HepG2 (cell line): ENCODE results near the gene SDC4. TPM values are rescaled to one million over a fixed set of nuclear protein-coding genes. Genes with fewer than 3 reads are reported as not detected.

ENCODE experiments used
- ARNT2 ChIP-seq: sonication (generic); formaldehyde crosslinking; IDR thresholded peaks from 2 replicates; pipeline ENCODE4 v1.8.0; 2022; ENCODE audit warnings: mild to moderate bottlenecking, low read depth, missing genetic modification reagents, moderate library complexity
- BRD4 ChIP-seq: sonication (generic); formaldehyde crosslinking; IDR thresholded peaks from 2 replicates; pipeline ENCODE4 v1.4.0; 2020; ENCODE audit warnings: missing genetic modification reagents
- MED13 ChIP-seq: sonication (generic); formaldehyde crosslinking; IDR thresholded peaks from 2 replicates; pipeline ENCODE4 v1.5.0; 2020; ENCODE audit warnings: missing genetic modification reagents
- MTA1 ChIP-seq: sonication (generic); formaldehyde crosslinking; IDR thresholded peaks from 2 replicates; pipeline ENCODE4 v1.4.0; 2020; ENCODE audit warnings: missing genetic modification reagents, mild to moderate bottlenecking, borderline replicate concordance
- MXD4 ChIP-seq: IDR thresholded peaks from 2 replicates; pipeline ENCODE4 v1.6.1; 2016; ENCODE audit warnings: mild to moderate bottlenecking, missing biosample characterization, missing genetic modification reagents
- NFKB2 ChIP-seq: sonication (generic); formaldehyde crosslinking; IDR thresholded peaks from 2 replicates; pipeline ENCODE4 v1.4.0; 2020; ENCODE audit warnings: missing genetic modification reagents, borderline replicate concordance
- NRL ChIP-seq: sonication (generic); formaldehyde crosslinking; IDR thresholded peaks from 2 replicates; pipeline ENCODE4 v1.5.0; 2020; ENCODE audit warnings: missing genetic modification reagents, mild to moderate bottlenecking, moderate library complexity, borderline replicate concordance
- PHF5A ChIP-seq: IDR thresholded peaks from one replicate; pipeline ENCODE4 v1.6.1; 2018; ENCODE audit warnings: low read depth, missing genetic modification reagents; ENCODE audit not compliant: unreplicated experiment
- RCOR2 ChIP-seq: IDR thresholded peaks from 2 replicates; pipeline ENCODE4 v1.6.1; 2016; ENCODE audit warnings: missing biosample characterization, missing genetic modification reagents
- SMAD3 ChIP-seq: sonication (generic); formaldehyde crosslinking; IDR thresholded peaks from 2 replicates; pipeline ENCODE4 v1.4.0; 2020; ENCODE audit warnings: missing genetic modification reagents
- ZNF232 ChIP-seq: sonication (generic); formaldehyde crosslinking; IDR thresholded peaks from 2 replicates; pipeline ENCODE4 v1.4.0; 2020; ENCODE audit warnings: missing genetic modification reagents, borderline replicate concordance
- ZNF33B ChIP-seq: sonication (generic); formaldehyde crosslinking; IDR thresholded peaks from 2 replicates; pipeline ENCODE4 v1.5.1; 2020; ENCODE audit warnings: mild to moderate bottlenecking, missing genetic modification reagents
- ZNF550 ChIP-seq: sonication (generic); formaldehyde crosslinking; IDR thresholded peaks from 2 replicates; pipeline ENCODE4 v1.4.0; 2020; ENCODE audit warnings: mild to moderate bottlenecking, missing genetic modification reagents, borderline replicate concordance
- ZNF605 ChIP-seq: sonication (generic); formaldehyde crosslinking; IDR thresholded peaks from 2 replicates; pipeline ENCODE4 v1.8.0; 2022; ENCODE audit warnings: mild to moderate bottlenecking, missing genetic modification reagents
- ZNF773 ChIP-seq: sonication (generic); formaldehyde crosslinking; IDR thresholded peaks from 2 replicates; pipeline ENCODE4 v1.4.0; 2020; ENCODE audit warnings: missing genetic modification reagents, borderline replicate concordance
- polyA plus RNA-seq, 8 experiments: library from polyadenylated mRNA; depleted of rRNA in 3 of 8; stranded (reverse) in 7 of 8; unstranded in 1 of 8; fragments of >200 nt; fragmentation: Illumina TruSeq in 4 of 8; extraction: Trizol in 4 of 8; gene quantifications; 2 replicates each; pipeline versions ENCODE4 v1.2.1 to v1.2.3, GENCODE V29; 2011 to 2016; ENCODE audit warnings: low read depth in 4 of 8, missing spikeins in 1 of 8, mixed read lengths in 1 of 8; ENCODE audit not compliant: insufficient read depth in 1 of 8
- total RNA-seq, 5 experiments: library from RNA; depleted of rRNA; stranded (reverse); fragments of >200 nt; fragmentation: Illumina TruSeq; extraction: Trizol; gene quantifications; 2 replicates each; pipeline ENCODE4 v1.2.3, GENCODE V29; 2016; ENCODE audit warnings: low read depth in 1 of 5
- TF ChIP-seq, protein P1 (sequence below): sonication (generic); formaldehyde crosslinking; IDR thresholded peaks from 2 replicates; pipeline ENCODE4 v1.5.1; 2020; ENCODE audit warnings: missing genetic modification reagents, mild to moderate bottlenecking, borderline replicate concordance
- TF ChIP-seq, protein P2 (sequence below): sonication (generic); formaldehyde crosslinking; IDR thresholded peaks from 2 replicates; pipeline ENCODE4 v1.4.0; 2020; ENCODE audit warnings: missing genetic modification reagents
- TF ChIP-seq, protein P3 (sequence below): sonication (generic); formaldehyde crosslinking; IDR thresholded peaks from 2 replicates; pipeline ENCODE4 v1.4.0; 2020; ENCODE audit warnings: missing genetic modification reagents, mild to moderate bottlenecking, borderline replicate concordance

Gene SDC4
- total and polyA plus RNA-seq, 2 of the 13 experiments (the other 11 are each of a cell fraction or from before 2014, with no cell fraction given): 49.0 to 65.1 TPM

DNA sequence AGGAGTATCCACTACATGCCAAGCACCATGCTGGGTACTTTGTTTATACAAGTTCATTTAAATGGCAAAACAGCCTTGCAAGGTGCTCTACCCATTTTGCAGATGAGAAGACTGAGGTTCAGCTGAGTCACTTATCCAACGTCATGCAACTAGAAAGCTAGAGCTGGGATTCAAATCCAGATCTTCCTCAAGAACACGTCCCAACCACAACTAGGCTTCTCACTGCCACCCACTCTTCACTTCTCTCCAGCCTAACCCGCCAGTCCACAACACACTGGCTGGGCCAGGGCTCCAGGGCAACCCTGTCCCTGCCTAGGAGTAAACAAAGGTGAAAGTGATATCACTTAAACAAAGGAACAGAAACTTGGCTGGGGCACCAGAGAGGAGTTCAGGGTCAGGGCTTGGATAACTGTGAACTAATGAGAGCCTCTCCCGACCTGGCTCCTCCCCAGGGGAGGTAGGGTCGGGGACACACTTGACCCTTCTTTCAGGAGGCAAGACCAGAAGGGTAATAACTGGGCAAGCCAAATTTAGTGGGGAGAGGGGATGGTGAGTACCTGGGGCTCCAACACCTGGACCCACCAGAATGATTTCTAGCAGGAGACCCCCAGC is 7.9 kb downstream of the SDC4 start (continued):
- peak; percentile 99 for TF ChIP-seq RCOR2 (CRISPR knock-in tag)
- TF ChIP-seq MXD4: 0 out of 2 replicates have a peak, but pooled peaks have one; percentile 12
- peak; percentile 68 for TF ChIP-seq ZNF605
- TF ChIP-seq NRL: peak; percentile 63; the same call in 1 of the 2 replicates
- no peak for TF ChIP-seq ARNT2
- TF ChIP-seq, protein P1, sequence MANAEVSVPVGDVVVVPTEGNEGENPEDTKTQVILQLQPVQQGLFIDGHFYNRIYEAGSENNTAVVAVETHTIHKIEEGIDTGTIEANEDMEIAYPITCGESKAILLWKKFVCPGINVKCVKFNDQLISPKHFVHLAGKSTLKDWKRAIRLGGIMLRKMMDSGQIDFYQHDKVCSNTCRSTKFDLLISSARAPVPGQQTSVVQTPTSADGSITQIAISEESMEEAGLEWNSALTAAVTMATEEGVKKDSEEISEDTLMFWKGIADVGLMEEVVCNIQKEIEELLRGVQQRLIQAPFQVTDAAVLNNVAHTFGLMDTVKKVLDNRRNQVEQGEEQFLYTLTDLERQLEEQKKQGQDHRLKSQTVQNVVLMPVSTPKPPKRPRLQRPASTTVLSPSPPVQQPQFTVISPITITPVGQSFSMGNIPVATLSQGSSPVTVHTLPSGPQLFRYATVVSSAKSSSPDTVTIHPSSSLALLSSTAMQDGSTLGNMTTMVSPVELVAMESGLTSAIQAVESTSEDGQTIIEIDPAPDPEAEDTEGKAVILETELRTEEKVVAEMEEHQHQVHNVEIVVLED (CRISPR knock-in tag): peak; percentile 36; the same call in 1 of the 2 replicates
- TF ChIP-seq ZNF773 (CRISPR knock-in tag): 0 out of 2 replicates have a peak, but pooled peaks have one; percentile 22
- TF ChIP-seq, protein P2, sequence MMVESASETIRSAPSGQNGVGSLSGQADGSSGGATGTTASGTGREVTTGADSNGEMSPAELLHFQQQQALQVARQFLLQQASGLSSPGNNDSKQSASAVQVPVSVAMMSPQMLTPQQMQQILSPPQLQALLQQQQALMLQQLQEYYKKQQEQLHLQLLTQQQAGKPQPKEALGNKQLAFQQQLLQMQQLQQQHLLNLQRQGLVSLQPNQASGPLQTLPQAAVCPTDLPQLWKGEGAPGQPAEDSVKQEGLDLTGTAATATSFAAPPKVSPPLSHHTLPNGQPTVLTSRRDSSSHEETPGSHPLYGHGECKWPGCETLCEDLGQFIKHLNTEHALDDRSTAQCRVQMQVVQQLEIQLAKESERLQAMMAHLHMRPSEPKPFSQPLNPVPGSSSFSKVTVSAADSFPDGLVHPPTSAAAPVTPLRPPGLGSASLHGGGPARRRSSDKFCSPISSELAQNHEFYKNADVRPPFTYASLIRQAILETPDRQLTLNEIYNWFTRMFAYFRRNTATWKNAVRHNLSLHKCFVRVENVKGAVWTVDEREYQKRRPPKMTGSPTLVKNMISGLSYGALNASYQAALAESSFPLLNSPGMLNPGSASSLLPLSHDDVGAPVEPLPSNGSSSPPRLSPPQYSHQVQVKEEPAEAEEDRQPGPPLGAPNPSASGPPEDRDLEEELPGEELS (CRISPR knock-in tag): peak; percentile 95
- no peak for TF ChIP-seq ZNF550
- peak; percentile 81 for TF ChIP-seq MTA1 (CRISPR knock-in tag)
- TF ChIP-seq SMAD3 (CRISPR knock-in tag): peak; percentile 56; the same call in 1 of the 2 replicates
- 0 out of 2 replicates have a peak, but pooled peaks have one; percentile 47 for TF ChIP-seq ZNF232 (CRISPR knock-in tag)
- peak; percentile 51; the same call in 1 of the 2 replicates for TF ChIP-seq ZNF33B
- TF ChIP-seq MED13 (CRISPR knock-in tag): peak; percentile 41; the same call in 1 of the 2 replicates
- peak; percentile 38 for TF ChIP-seq PHF5A
- TF ChIP-seq, protein P3, sequence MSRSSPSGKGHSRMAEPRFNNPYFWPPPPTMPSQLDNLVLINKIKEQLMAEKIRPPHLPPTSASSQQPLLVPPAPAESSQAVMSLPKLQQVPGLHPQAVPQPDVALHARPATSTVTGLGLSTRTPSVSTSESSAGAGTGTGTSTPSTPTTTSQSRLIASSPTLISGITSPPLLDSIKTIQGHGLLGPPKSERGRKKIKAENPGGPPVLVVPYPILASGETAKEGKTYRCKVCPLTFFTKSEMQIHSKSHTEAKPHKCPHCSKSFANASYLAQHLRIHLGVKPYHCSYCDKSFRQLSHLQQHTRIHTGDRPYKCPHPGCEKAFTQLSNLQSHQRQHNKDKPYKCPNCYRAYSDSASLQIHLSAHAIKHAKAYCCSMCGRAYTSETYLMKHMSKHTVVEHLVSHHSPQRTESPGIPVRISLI: no peak; the same call in 1 of the 2 replicates
- peak; percentile 46; the same call in 1 of the 2 replicates for TF ChIP-seq BRD4 (CRISPR knock-in tag)
- TF ChIP-seq NFKB2: peak; percentile 60; the same call in 1 of the 2 replicates
